Measurements from ENCODE around the gene THPO.

DNA sequence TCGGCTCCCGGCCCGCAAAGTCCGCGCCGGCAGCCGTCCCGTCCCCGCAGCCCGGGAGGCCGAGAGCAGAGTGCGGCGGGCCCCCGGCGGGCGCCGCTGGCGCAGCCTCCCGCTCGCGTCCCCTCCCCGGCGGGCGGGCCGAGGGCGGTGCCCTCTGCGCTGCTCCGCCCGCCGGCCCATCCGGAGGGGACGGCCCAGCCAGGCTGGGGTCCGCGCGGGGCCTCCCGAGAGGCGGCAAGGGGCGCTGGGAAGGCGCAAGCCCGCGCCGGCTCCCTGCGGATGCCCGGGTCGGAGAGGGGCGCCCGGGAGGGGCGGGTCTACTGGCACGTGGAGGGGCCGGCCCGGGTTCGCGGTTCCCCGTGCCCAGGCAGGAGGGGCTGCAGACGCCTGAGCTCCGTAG lies 16.5 kb downstream of the THPO start, which contains the start of the genes CLCN2 and POLR2H:
- TF ChIP-seq EZH2 (optimal IDR thresholded peaks at IDR 0.05; ENCODE audit: low read depth, low read length) (no peak), EZH2phosphoT487 (IDR thresholded peaks at IDR 0.05; ENCODE audit: low read length) (no peak)
- TF ChIP-seq, protein P1, sequence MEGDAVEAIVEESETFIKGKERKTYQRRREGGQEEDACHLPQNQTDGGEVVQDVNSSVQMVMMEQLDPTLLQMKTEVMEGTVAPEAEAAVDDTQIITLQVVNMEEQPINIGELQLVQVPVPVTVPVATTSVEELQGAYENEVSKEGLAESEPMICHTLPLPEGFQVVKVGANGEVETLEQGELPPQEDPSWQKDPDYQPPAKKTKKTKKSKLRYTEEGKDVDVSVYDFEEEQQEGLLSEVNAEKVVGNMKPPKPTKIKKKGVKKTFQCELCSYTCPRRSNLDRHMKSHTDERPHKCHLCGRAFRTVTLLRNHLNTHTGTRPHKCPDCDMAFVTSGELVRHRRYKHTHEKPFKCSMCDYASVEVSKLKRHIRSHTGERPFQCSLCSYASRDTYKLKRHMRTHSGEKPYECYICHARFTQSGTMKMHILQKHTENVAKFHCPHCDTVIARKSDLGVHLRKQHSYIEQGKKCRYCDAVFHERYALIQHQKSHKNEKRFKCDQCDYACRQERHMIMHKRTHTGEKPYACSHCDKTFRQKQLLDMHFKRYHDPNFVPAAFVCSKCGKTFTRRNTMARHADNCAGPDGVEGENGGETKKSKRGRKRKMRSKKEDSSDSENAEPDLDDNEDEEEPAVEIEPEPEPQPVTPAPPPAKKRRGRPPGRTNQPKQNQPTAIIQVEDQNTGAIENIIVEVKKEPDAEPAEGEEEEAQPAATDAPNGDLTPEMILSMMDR (IDR thresholded peaks at IDR 0.05; ENCODE audit: low read length) = no peak

Data from MM.1S (cell line).